Keratinocyte (primary cell): ENCODE measurements around the gene ULK3. TPM values are rescaled to one million over a fixed set of nuclear protein-coding genes. Genes with fewer than 3 reads are reported as not detected.

Experiments
- DNase-seq: peaks from one replicate; pipeline ENCODE4 v3.0.0-alpha.2; 2011; ENCODE audit warnings: low read depth, missing footprints, low spot score
- FAIRE-seq: peaks from 2 replicates; lab custom pipeline; 2011; peaks lifted over from hg19 to GRCh38; lab: Jason Lieb, UNC
- H2AFZ ChIP-seq: 2 replicates; pipeline ENCODE4 v1.6.0; 2012; ENCODE audit warnings: low read length, control low read depth, inconsistent platforms; ENCODE audit not compliant: control insufficient read depth
- H3K27ac ChIP-seq: 2 replicates; pipeline ENCODE4 v1.5.1; 2011; ENCODE audit warnings: low read length; ENCODE audit not compliant: control insufficient read depth, insufficient read depth
- H3K27me3 ChIP-seq: 3 replicates; pipeline ENCODE4 v1.6.0; 2011; ENCODE audit warnings: low read length; ENCODE audit not compliant: control insufficient read depth, insufficient read depth; ENCODE audit errors: extremely low read depth
- H3K36me3 ChIP-seq, 2 experiments: 2 replicates in 1 of 2; 3 replicates in 1 of 2; pipeline ENCODE4 v1.5.1; 2011; ENCODE audit warnings: low read length in 2 of 2, mild to moderate bottlenecking in 1 of 2; ENCODE audit not compliant: control insufficient read depth in 2 of 2, insufficient read depth in 2 of 2; ENCODE audit errors: extremely low read depth in 1 of 2
- H3K4me1 ChIP-seq: 3 replicates; pipeline ENCODE4 v1.5.1; 2011; ENCODE audit warnings: low read length; ENCODE audit not compliant: control insufficient read depth, insufficient read depth; ENCODE audit errors: extremely low read depth
- H3K4me2 ChIP-seq: 3 replicates; pipeline ENCODE4 v1.6.0; 2011; ENCODE audit warnings: low read depth, low read length; ENCODE audit not compliant: control insufficient read depth, insufficient read depth; ENCODE audit errors: extremely low read depth
- H3K4me3 ChIP-seq, 3 experiments: fragments of 200-600 bp in 1 of 3; sonication (generic) in 1 of 3; 2 replicates in 2 of 3; 3 replicates in 1 of 3; pipeline ENCODE4 v1.5.1; 2011 to 2016; ENCODE audit warnings: low read length in 3 of 3, mild to moderate bottlenecking in 3 of 3, control low read depth in 2 of 3, inconsistent platforms in 1 of 3, low read depth in 1 of 3, mixed read lengths in 1 of 3, mixed run types in 1 of 3, moderate library complexity in 1 of 3; ENCODE audit not compliant: control insufficient read depth in 2 of 3, insufficient read depth in 2 of 3; ENCODE audit errors: extremely low read depth in 1 of 3
- H3K79me2 ChIP-seq: 2 replicates; pipeline ENCODE4 v1.6.0; 2012; ENCODE audit warnings: low read length; ENCODE audit not compliant: control insufficient read depth, insufficient read depth
- H3K9ac ChIP-seq: 3 replicates; pipeline ENCODE4 v1.6.0; 2011; ENCODE audit warnings: low read length; ENCODE audit not compliant: control insufficient read depth, insufficient read depth; ENCODE audit errors: extremely low read depth
- H3K9me1 ChIP-seq: 3 replicates; pipeline ENCODE4 v1.6.0; 2011; ENCODE audit warnings: low read length; ENCODE audit not compliant: control insufficient read depth, insufficient read depth; ENCODE audit errors: extremely low read depth
- H3K9me3 ChIP-seq: 2 replicates; pipeline ENCODE4 v1.5.1; 2012; ENCODE audit warnings: low read depth, low read length; ENCODE audit not compliant: control insufficient read depth
- H4K20me1 ChIP-seq: 3 replicates; pipeline ENCODE4 v1.6.0; 2011; ENCODE audit warnings: low read length; ENCODE audit not compliant: control insufficient read depth, insufficient read depth; ENCODE audit errors: extremely low read depth
- EZH2 ChIP-seq: IDR thresholded peaks from one replicate; pipeline ENCODE4 v1.6.1; 2012; ENCODE audit warnings: inconsistent platforms, mild to moderate bottlenecking, low read length, moderate library complexity
- dilution Hi-C: fragments of 300-500 bp; cut with MboI; formaldehyde crosslinking; loops from one replicate; pipeline ENCODE4 v1.7.0; 2020; ENCODE audit warnings: low sequenced_read_pairs; ENCODE audit not compliant: extremely low pct_ligation_motif_present
- polyA plus RNA-seq, 5 experiments: library from polyadenylated mRNA; depleted of rRNA in 3 of 5; stranded (reverse) in 3 of 5; stranded (forward) in 1 of 5; unstranded in 1 of 5; fragments of >200 nt; gene quantifications; 1 replicate in 1 of 5; 2 replicates in 3 of 5; 3 replicates in 1 of 5; pipeline versions ENCODE4 v1.2.1 to v1.2.3, GENCODE V29; 2011 to 2012; ENCODE audit warnings: missing spikeins in 2 of 5, low read depth in 1 of 5, low replicate concordance in 1 of 5
- TF ChIP-seq, protein P1 (sequence below), 3 experiments: IDR thresholded peaks in 1 of 3; conservative IDR thresholded peaks in 1 of 3; optimal IDR thresholded peaks in 1 of 3; 2 replicates in 2 of 3; 3 replicates in 1 of 3; pipeline versions ENCODE3 to v1.5.1; 2011; ENCODE audit warnings: low read length in 3 of 3, mild to moderate bottlenecking in 3 of 3, moderate library complexity in 2 of 3, control low read depth in 1 of 3, inconsistent platforms in 1 of 3; ENCODE audit not compliant: insufficient read depth in 2 of 3; ENCODE audit errors: extremely low read depth in 1 of 3

ULK3 gene
- polyA plus RNA-seq, 1 donor (not counting 4 experiments of a cell fraction or from before 2014, with no cell fraction given) = 16.5 TPM

DNA sequence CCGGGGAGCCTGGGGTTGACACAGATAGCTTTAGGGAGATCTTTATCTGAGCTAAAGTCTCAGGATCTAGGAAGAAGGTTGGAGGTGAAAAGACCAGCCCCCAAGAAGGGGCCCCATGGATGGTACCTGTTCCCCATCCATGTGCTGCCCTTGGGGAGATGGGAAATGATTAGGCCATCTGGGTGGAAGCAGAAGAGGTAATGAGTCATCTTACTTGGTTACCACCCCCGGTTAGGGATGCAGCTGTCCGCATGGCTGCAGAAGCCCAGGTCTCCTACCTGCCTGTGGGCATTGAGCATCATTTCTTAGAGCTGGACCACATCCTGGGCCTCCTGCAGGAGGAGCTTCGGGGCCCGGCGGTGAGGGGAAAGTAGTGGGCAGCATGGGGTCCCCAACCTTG lies 19.6 kb downstream of the ULK3 start:
- no peak for DNase-seq

DNA sequence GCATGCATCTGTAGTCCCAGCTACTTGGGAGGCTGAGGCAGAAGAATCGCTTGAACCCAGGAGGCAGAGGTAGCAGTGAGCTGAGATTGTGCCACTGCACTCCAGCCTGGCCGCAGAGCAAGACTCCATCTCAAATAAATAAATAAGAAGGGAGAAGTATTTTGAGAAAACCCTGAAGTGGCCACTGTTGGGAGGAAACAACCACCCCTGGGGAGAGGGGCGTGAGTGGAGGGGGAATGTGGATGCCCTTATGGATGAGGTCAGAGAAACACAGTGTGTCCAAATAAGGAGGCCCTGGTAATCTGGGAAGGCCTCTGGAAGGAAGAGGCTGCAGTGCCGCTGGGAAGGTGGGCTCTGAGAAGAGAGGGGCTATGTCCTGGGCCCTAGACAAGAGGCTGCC lies 20.7 kb downstream of the ULK3 start:
- H3K4me2 ChIP-seq = no peak overlapping the region
- no peaks in the 10 kb centered on the region for H3K9me1 ChIP-seq
- H3K36me3 ChIP-seq = no peaks in the 10 kb centered on the region
- H3K27me3 ChIP-seq = peaks cover 27% of the 10 kb centered on the region
- no peak for FAIRE-seq
- H3K9ac ChIP-seq = no peak overlapping the region
- H3K79me2 ChIP-seq = no peaks in the 10 kb centered on the region
- H3K27ac ChIP-seq = no peak overlapping the region
- no peak overlapping the region for H2AFZ ChIP-seq
- H3K9me3 ChIP-seq = no peaks in the 10 kb centered on the region
- H3K4me1 ChIP-seq = peaks cover 14% of the 10 kb centered on the region
- dilution Hi-C loops = no loop called here
- H3K4me3 ChIP-seq = no peak overlapping the region
- no peaks in the 10 kb centered on the region for H4K20me1 ChIP-seq
- DNase-seq = no peak
- TF ChIP-seq EZH2 = no peak
- TF ChIP-seq, protein P1, sequence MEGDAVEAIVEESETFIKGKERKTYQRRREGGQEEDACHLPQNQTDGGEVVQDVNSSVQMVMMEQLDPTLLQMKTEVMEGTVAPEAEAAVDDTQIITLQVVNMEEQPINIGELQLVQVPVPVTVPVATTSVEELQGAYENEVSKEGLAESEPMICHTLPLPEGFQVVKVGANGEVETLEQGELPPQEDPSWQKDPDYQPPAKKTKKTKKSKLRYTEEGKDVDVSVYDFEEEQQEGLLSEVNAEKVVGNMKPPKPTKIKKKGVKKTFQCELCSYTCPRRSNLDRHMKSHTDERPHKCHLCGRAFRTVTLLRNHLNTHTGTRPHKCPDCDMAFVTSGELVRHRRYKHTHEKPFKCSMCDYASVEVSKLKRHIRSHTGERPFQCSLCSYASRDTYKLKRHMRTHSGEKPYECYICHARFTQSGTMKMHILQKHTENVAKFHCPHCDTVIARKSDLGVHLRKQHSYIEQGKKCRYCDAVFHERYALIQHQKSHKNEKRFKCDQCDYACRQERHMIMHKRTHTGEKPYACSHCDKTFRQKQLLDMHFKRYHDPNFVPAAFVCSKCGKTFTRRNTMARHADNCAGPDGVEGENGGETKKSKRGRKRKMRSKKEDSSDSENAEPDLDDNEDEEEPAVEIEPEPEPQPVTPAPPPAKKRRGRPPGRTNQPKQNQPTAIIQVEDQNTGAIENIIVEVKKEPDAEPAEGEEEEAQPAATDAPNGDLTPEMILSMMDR (optimal IDR thresholded peaks at IDR 0.05 in 1 of 3, IDR thresholded peaks at IDR 0.05 in 1 of 3, conservative IDR thresholded peaks at IDR 0.05 in 1 of 3; ENCODE audit: extremely low read depth in 1 of 3, insufficient read depth in 2 of 3, low read length in 3 of 3) = no peak

More for the DNA sequence above, 19.6 kb downstream of the ULK3 start:
- TF ChIP-seq EZH2 = no peak
- TF ChIP-seq, protein P1 (optimal IDR thresholded peaks at IDR 0.05 in 1 of 3, IDR thresholded peaks at IDR 0.05 in 1 of 3, conservative IDR thresholded peaks at IDR 0.05 in 1 of 3; ENCODE audit: extremely low read depth in 1 of 3, insufficient read depth in 2 of 3, low read length in 3 of 3) = no peak
- no peaks in the 10 kb centered on the region for H3K36me3 ChIP-seq
- no peaks in the 10 kb centered on the region for H3K79me2 ChIP-seq
- H2AFZ ChIP-seq = no peak overlapping the region
- H3K4me2 ChIP-seq = no peak overlapping the region
- FAIRE-seq = no peak
- no peak overlapping the region for H3K27ac ChIP-seq
- peaks cover 37% of the 10 kb centered on the region for H3K27me3 ChIP-seq
- no peaks in the 10 kb centered on the region for H4K20me1 ChIP-seq
- H3K9ac ChIP-seq = no peak overlapping the region
- H3K4me1 ChIP-seq = peaks cover 6% of the 10 kb centered on the region
- H3K4me3 ChIP-seq = no peak overlapping the region
- no peaks in the 10 kb centered on the region for H3K9me1 ChIP-seq
- dilution Hi-C loops = no loop called here
- no peaks in the 10 kb centered on the region for H3K9me3 ChIP-seq
